ENCODE results near the gene PDIA4. TPM values are rescaled to one million over a fixed set of nuclear protein-coding genes. Genes with fewer than 3 reads are reported as not detected.

Gene PDIA4
- total RNA-seq, 1 experiment from 2014 or later, result 281 TPM

DNA sequence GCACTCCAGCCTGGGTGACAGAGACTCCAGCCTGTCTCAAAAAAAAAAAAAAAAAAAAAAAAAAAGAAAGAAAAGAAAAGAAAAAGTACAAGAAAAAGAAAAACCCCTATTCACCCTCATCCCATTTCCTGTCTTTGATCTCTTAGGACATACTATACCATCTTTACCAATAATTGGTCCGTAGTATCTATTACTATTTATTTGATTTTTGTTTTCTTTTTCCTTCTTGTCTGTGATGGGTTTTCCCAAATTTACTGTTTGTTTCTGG lies 41.6 kb downstream of the PDIA4 start:
- POLR2A ChIA-PET, result no interaction called here
- ATAC-seq (no peak), DNase-seq (ENCODE audit: low read depth, low spot score) (no peak)
- in situ Hi-C loops (cut with HindIII; ENCODE audit: low pct_unique_long_range_greater_than_20kb, low sequenced_read_pairs), result no loop called here
- Histone ChIP-seq H3K4me1 (ENCODE audit: control insufficient read depth, insufficient read depth, low read length) (peaks cover 20% of the 10 kb centered on the region), H3K36me3 (ENCODE audit: control insufficient read depth, insufficient read depth, low read length) (no peaks in the 10 kb centered on the region), H3K27me3 (ENCODE audit: control insufficient read depth, insufficient read depth, low read length) (no peaks in the 10 kb centered on the region), H3K4me3 (ENCODE audit: low read depth in 2 of 2, low read length in 2 of 2) (peak overlapping the region; percentile 95 to 96), H3K9me3 (ENCODE audit: control insufficient read depth, insufficient read depth, low read depth, low read length) (no peaks in the 10 kb centered on the region), H3K27ac (ENCODE audit: low read length) (no peak overlapping the region)
- CTCF ChIA-PET, result no interaction called here
- TF ChIP-seq TCF7L2 (IDR thresholded peaks at IDR 0.05; ENCODE audit: low read depth, low read length) (no peak), SIN3A (IDR thresholded peaks at IDR 0.05; ENCODE audit: borderline replicate concordance, insufficient read depth, low read depth, low read length) (no peak), REST (IDR thresholded peaks at IDR 0.05; ENCODE audit: insufficient read depth in 1 of 2, low read depth in 2 of 2, low read length in 1 of 2) (no peak)
- TF ChIP-seq, protein P1, sequence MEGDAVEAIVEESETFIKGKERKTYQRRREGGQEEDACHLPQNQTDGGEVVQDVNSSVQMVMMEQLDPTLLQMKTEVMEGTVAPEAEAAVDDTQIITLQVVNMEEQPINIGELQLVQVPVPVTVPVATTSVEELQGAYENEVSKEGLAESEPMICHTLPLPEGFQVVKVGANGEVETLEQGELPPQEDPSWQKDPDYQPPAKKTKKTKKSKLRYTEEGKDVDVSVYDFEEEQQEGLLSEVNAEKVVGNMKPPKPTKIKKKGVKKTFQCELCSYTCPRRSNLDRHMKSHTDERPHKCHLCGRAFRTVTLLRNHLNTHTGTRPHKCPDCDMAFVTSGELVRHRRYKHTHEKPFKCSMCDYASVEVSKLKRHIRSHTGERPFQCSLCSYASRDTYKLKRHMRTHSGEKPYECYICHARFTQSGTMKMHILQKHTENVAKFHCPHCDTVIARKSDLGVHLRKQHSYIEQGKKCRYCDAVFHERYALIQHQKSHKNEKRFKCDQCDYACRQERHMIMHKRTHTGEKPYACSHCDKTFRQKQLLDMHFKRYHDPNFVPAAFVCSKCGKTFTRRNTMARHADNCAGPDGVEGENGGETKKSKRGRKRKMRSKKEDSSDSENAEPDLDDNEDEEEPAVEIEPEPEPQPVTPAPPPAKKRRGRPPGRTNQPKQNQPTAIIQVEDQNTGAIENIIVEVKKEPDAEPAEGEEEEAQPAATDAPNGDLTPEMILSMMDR (IDR thresholded peaks at IDR 0.05), result no peak
- no TSS peak for BruUV-seq (replicated peaks)
- intact Hi-C loops (cut with micrococcal nuclease; ENCODE audit: unreplicated experiment), result loop anchor here (5.0 kb wide), 1 partner anchor 81 kb away; no protein-coding TSS in a partner anchor

GRCh38 chr7:148983200-148984146 lies 44.8 kb downstream of the PDIA4 start:
- peaks cover 15% of the 10 kb centered on the region for H3K4me1 ChIP-seq (ENCODE audit: control insufficient read depth, insufficient read depth, low read length)
- H3K4me3 ChIP-seq (ENCODE audit: low read depth in 2 of 2, low read length in 2 of 2), result peak overlapping the region; percentile 65 to 80
- H3K27ac ChIP-seq (ENCODE audit: low read length), result peak overlapping the region; percentile 35; the same call in 1 of the 2 replicates
- CTCF ChIA-PET, result interaction anchor here (0.6 to 0.7 kb wide), 3 partner anchors 10 to 570 kb away, joined by 3 to 5 read pairs (median 3); partner anchors contain the start of gene ZNF425
- no peaks in the 10 kb centered on the region for H3K36me3 ChIP-seq (ENCODE audit: control insufficient read depth, insufficient read depth, low read length)
- no peaks in the 10 kb centered on the region for H3K27me3 ChIP-seq (ENCODE audit: control insufficient read depth, insufficient read depth, low read length)
- H3K9me3 ChIP-seq (ENCODE audit: control insufficient read depth, insufficient read depth, low read depth, low read length), result no peaks in the 10 kb centered on the region
- peak; percentile 91 for DNase-seq (ENCODE audit: low read depth, low spot score)
- no TSS peak for BruUV-seq (replicated peaks)
- ATAC-seq, result peak; percentile 85
- intact Hi-C loops (cut with micrococcal nuclease; ENCODE audit: unreplicated experiment), result no loop called here
- in situ Hi-C loops (cut with HindIII; ENCODE audit: low pct_unique_long_range_greater_than_20kb, low sequenced_read_pairs), result no loop called here
- POLR2A ChIA-PET, result no interaction called here
- no peak for TF ChIP-seq POLR2AphosphoS5 (IDR thresholded peaks at IDR 0.05; ENCODE audit: low read depth, low read length)
- TF ChIP-seq, protein P1 (IDR thresholded peaks at IDR 0.05), result no peak
- peak; percentile 79 for TF ChIP-seq TCF7L2 (IDR thresholded peaks at IDR 0.05; ENCODE audit: low read depth, low read length)
